Upper lobe of left lung (tissue), 6 donors: ENCODE results near the gene ADGRE1. TPM values are rescaled to one million over a fixed set of nuclear protein-coding genes. Genes with fewer than 3 reads are reported as not detected.

Source experiments
- ATAC-seq, 2 donors: fragments of 200-7000 bp; cut with Tn5 transposase; one replicate each; pipeline ENCODE4 v1.9.1; 2022; ENCODE audit warnings: mild to moderate bottlenecking in 2 of 2, moderate library complexity in 2 of 2; ENCODE audit not compliant: low FRiP score in 2 of 2
- DNase-seq, 2 donors: peaks; one replicate each; pipeline ENCODE4 v3.0.0-alpha.2; 2019 to 2020
- H3K27ac ChIP-seq, 4 donors: fragments of 200-600 bp; sonication (generic); one replicate each; pipeline ENCODE4 v1.5.1; 2016 to 2019
- H3K27me3 ChIP-seq, 4 donors: fragments of 200-600 bp; sonication (generic); one replicate each; pipeline ENCODE4 v1.5.1; 2017 to 2019
- H3K36me3 ChIP-seq, 4 donors: fragments of 200-600 bp; sonication (generic); one replicate each; pipeline ENCODE4 v1.5.1; 2016 to 2019
- H3K4me1 ChIP-seq, 4 donors: fragments of 200-600 bp; sonication (generic); one replicate each; pipeline ENCODE4 v1.5.1; 2018 to 2019
- H3K4me3 ChIP-seq, 4 donors: fragments of 200-600 bp; sonication (generic); one replicate each; pipeline ENCODE4 v1.5.1; 2017 to 2019; ENCODE audit warnings: mild to moderate bottlenecking in 2 of 4, moderate library complexity in 1 of 4
- H3K9me3 ChIP-seq, 4 donors: fragments of 200-600 bp; sonication (generic); one replicate each; pipeline ENCODE4 v1.5.1; 2018 to 2019
- POLR2A ChIP-seq, 4 donors: fragments of 450-650 bp; IDR thresholded peaks; one replicate each; pipeline ENCODE4 v1.5.1; 2016 to 2017; ENCODE audit warnings: antibody characterized with exemption in 4 of 4, mild to moderate bottlenecking in 2 of 4
- WGBS, 2 donors: methylation state at CpG; one replicate each; pipeline ENCODE4 v1.1.5; 2017 to 2018; 5-methylcytosine and 5-hydroxymethylcytosine counted together
- small RNA-seq, 4 donors: library from RNA; depleted of rRNA; stranded (forward); fragments of <200 nt; gene quantifications; one replicate each; pipeline ENCODE3, GENCODE V24; 2016
- total RNA-seq, 6 donors: library from RNA; depleted of rRNA in 4 of 6; stranded (reverse); fragments of >200 nt in 4 of 6; gene quantifications; one replicate each; pipeline versions ENCODE4 v1.1.0 to v1.2.1, GENCODE V29; 2016 to 2021
- donor health status: DM: no; HTN: no; CAD: no; lungs with moderate emphysema.
- donor health status: DM: no; HTN: yes; CAD: no; lungs with severe emphysema.

Gene ADGRE1
- total RNA-seq, 6 donors from 2014 or later = 0.79 to 7.3 (median 4.3) TPM

DNA sequence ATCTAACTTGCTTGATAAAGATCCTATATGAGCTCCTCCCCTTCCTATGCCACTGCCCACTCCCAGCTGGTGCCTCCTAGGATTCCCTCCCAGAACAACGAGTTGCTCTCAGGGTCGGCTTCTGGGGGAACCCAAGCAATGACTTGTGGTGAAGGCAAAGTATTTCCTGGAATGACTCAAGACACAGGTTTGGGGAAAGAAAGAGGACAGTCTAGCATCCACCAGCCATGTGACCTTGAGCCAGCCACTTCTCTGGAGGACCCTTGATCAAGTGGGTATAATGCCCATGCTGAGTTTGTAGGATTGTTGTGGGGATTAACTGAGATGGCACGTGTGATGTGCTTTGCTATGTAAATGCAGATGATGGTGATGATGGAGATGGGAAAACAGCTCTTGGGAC is 100.9 kb downstream of the ADGRE1 start:
- H3K9me3 ChIP-seq = peaks cover 0 to 21% (median 8%) of the 10 kb centered on the region in 4 donors
- H3K27ac ChIP-seq = no peak overlapping the region
- 27 to 42% methylated on average over 3 of the region's 3 CpGs for WGBS, 2 donors
- no peaks in the 10 kb centered on the region for H3K36me3 ChIP-seq
- no peak for DNase-seq
- H3K4me1 ChIP-seq = no peaks in the 10 kb centered on the region
- no peak for TF ChIP-seq POLR2A (IDR thresholded peaks at IDR 0.05)
- ATAC-seq = peak in 1 of 2 donors; percentile 22
- H3K27me3 ChIP-seq = no peaks in the 10 kb centered on the region
- H3K4me3 ChIP-seq = no peak overlapping the region

Small RNA genes within 50 kb of the gene (small RNA-seq; reads per million reads assigned to genes)
- 0 reads per million in 4 donors for gene RF00017

Other genes with a start within 250 kb of the ADGRE1 start
- 1 to 10 TPM; 1.7 to 7.3 (median 2.8) TPM for gene TNFSF14, start 217.4 kb upstream of the ADGRE1 start, total RNA-seq
- 1,000 to 10,000 TPM in 2 of 6 donors, 100 to 1,000 TPM in 4; 461 to 1,221 (median 854) TPM for gene C3, start 166.9 kb upstream of the ADGRE1 start, total RNA-seq
- 100 to 1,000 TPM in 1 of 6 donors, 10 to 100 TPM in 5; 51.6 to 105 (median 69.0) TPM for gene GPR108, start 150.0 kb upstream of the ADGRE1 start, total RNA-seq
- 100 to 1,000 TPM in 2 of 6 donors, 10 to 100 TPM in 4; 59.6 to 423 (median 74.3) TPM for gene TRIP10, start 147.9 kb upstream of the ADGRE1 start, total RNA-seq
- 100 to 1,000 TPM in 1 of 6 donors, 10 to 100 TPM in 5; 24.9 to 109 (median 35.8) TPM for gene SH2D3A, start 120.1 kb upstream of the ADGRE1 start, total RNA-seq
- 10 to 100 TPM; 13.9 to 53.4 (median 24.1) TPM for gene VAV1, start 114.9 kb upstream of the ADGRE1 start, total RNA-seq
- not detected for gene MBD3L2B, start 133.9 kb downstream of the ADGRE1 start, total RNA-seq
- gene MBD3L5, start 143.0 kb downstream of the ADGRE1 start, total RNA-seq = not detected
- not detected for gene MBD3L4, start 152.6 kb downstream of the ADGRE1 start, total RNA-seq
- gene MBD3L2, start 161.7 kb downstream of the ADGRE1 start, total RNA-seq = not detected
- gene MBD3L3, start 171.1 kb downstream of the ADGRE1 start, total RNA-seq = not detected
- 10 to 100 TPM in 3 of 6 donors, 1 to 10 TPM in 3; 2.4 to 22.0 (median 9.9) TPM for gene ZNF557, start 182.1 kb downstream of the ADGRE1 start, total RNA-seq